Right ventricle myocardium inferior (tissue), 1 donor: Measurements from ENCODE around the gene BSND. TPM values are rescaled to one million over a fixed set of nuclear protein-coding genes. Genes with fewer than 3 reads are reported as not detected.
A peak's percentile ranks its signal among the peaks of the same experiment; 100 is the strongest.

Experiments used
- ATAC-seq: fragments of 200-7000 bp; cut with Tn5 transposase; one replicate; pipeline ENCODE4 v1.9.1; 2020; ENCODE audit warnings: mild to moderate bottlenecking, moderate library complexity
- DNase-seq: peaks from one replicate; pipeline ENCODE4 v3.0.0; 2021; ENCODE audit errors: missing footprints
- intact Hi-C: fragments of 100-400 bp; cut with DNase I; formaldehyde crosslinking; loops from one replicate; pipeline ENCODE4 v1.11.0; 2022
- total RNA-seq: library from RNA; stranded (reverse); fragmentation: NEBNext Ultra II Directional; extraction: Animal tissue kit (Norgen Biotek cat#: 25700); gene quantifications from one replicate; pipeline ENCODE4 v1.2.1, GENCODE V29; 2021
- donor health status: DM: no; HTN: yes; CAD: no; lungs with severe emphysema.

The BSND gene
- total RNA-seq, 1 donor from 2014 or later, result not detected

DNA sequence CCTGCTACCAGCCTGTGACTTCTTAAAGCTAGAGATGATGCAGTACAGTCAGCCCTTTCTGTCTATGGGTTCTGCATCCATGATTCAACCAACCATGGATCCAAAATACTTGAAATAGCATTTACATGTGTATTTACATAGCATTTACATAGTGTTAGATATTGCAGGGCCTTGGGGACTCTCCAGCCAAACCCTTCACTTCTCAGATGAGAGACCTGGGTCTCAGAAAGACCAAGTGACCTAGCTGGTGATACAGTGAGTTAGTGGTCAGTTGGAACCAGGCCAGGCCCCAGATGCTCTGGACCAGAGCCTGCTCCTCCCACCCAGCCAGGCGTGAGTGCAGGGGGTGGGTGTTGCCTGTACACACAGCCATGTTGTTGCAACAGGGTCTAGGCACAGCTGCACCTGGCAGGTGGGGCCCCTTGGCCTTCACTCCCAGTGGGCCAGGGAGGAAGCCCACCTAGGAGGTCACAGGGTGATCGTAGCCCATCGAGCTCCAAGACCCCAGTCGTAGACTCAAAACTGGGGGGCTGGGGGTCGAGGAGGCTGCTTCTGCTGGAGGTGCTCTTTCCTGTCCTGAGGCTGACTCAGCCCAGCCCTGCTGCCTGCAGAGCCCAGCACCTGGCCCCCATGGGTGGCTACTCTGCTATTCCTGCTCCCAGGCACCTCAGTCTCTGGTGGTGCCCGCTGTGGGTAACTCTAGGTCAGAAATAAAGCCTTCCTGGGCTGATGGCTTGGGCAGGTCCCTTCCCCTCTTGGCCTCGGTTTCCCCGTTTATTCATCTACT, 10.6 kb upstream of the BSND start:
- ATAC-seq (no peak), DNase-seq (no peak)
- intact Hi-C loops, result no loop called here

DNA sequence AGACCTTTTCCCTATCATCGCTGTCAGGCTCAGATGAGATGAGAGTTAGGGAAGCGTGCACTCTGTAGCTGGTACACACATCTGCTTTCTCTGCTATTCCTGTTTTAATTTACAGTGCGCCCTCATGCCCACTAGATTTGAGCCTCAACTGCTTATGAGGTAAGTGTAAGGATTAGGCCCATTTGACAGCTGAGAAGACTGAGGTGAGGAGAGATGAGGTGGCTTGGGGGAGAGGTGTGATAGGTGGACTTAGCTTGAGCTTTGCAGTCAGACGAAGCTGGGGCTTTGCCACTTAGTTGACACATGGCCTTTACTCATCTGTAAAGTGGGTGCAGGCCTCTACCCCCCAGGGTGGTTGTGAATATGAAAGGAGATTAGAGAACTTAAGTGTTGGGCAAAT, 9.8 kb upstream of the BSND start:
- DNase-seq (no peak), ATAC-seq (no peak)
- intact Hi-C loops, result no loop called here

DNA sequence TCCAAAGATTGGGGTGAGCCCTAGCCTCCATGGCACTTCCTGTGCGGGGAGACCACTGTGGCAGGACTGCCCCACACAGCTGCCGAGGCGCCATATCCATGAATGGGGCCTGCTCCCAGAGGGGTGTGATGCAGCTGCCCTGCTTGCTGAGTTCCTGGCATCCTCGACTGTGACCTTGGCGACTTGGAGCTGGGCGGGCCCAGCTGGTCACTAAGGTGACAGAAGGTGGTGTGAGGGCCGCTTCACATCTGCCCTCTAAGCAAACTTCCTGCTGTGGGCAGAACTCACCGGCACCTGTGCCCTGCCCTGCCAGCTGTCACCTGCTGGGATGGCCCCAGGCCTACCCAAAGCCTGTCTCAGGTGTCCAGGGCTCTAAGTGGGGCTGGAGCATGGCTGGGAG, 9.3 kb upstream of the BSND start:
- DNase-seq (no peak), ATAC-seq (no peak)
- intact Hi-C loops, result no loop called here

DNA sequence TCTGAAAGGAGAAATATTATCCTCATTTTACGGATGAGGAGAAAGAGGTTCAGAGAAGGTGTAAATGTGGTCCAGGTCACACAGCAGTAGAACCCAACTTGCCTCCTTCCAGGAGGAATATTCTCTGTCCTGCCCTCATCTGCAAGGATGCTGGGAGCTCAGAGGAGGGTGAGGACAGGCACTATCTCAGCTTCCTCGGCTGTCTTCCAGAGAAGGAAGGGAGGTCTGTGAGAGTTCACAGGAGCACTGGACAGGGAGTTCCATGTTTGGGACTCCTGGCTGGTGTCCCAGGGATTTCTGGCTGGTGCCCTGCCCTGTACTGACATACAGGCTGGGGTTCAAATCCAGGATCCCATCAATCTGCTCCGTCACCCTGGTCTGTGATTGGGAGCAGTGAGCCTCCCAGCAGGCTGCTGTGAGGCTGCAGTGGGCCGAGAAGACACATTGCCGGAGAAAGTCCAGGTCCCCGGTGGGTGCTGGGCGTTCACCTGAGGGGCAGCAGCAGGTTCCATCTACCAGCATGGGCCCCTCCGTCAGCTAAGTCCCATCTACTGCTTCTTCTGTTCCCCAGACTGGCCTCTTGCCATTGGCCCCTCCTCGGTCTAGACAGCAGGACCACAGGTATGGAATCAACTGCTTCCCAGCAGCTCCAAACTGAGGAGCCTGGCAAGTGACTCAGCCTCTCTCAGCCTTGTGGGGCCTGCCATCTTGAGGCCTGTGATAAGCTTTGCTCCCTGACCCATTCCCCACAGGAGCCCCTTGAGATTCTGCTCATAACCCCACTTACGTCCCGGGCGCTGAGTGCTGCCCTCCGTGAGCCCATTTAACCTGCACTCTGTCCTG, 8.5 kb upstream of the BSND start:
- ATAC-seq (peak; percentile 82), DNase-seq (no peak)
- intact Hi-C loops, result no loop called here

DNA sequence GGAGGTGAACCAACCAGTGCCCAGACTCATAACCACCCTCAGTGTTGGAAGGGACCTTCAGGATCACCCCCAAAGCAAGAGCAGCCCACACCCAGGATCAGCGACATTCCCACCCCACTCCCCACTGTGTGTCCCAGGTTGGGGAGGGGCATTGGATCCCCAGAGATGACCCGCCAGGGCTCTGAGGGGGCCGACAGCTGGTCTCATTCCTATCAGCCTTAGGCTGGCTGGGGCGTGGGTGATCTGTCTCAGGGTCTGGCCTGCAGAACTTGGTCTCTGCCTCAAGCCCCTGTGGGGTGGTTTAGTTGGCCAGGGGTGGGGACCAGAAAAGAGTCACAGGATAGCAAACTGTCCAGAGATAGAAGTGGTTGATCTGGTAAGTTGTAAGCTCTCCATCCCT, 7.8 kb upstream of the BSND start:
- intact Hi-C loops, result no loop called here
- DNase-seq, result no peak
- no peak for ATAC-seq

DNA sequence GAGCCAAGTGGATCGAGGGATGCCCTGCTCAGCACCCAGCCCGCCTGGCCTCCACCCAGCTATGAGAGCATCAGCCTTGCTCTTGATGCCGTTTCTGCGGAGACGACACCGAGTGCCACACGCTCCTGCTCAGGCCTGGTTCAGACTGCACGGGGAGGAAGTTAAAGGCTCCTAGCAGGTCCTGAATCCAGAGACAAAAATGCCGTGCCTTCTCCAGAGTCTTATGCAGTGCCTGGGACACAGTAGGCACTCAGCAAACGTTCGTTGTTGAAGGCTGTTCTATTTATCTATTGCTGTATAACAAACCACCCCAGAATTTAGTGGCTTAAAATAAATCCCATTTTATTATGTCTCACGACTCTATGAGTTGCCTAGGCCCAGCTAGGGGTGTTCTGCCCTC, 6.8 kb upstream of the BSND start:
- intact Hi-C loops, result no loop called here
- no peak for ATAC-seq
- DNase-seq, result no peak

DNA sequence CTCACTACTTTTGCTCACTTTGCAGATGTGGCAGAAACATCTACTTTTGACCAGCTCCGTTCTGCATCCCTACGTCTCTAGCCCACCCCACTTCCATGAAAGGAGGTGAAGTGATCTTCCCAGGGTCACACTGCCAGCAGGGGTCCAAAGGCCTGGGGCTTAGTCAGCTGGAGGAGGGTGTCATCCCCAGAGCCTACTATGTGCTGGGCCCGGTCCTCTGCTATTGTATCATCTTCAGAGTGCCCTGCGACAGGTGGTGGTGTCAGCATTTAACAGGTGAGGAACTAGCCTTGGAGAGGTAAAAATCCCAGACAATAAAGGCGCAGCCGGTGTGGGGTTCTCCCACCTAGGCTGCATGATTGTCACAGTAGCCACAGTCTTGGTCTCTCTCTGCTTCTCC, 5.6 kb upstream of the BSND start:
- ATAC-seq (no peak), DNase-seq (no peak)
- intact Hi-C loops, result no loop called here

DNA sequence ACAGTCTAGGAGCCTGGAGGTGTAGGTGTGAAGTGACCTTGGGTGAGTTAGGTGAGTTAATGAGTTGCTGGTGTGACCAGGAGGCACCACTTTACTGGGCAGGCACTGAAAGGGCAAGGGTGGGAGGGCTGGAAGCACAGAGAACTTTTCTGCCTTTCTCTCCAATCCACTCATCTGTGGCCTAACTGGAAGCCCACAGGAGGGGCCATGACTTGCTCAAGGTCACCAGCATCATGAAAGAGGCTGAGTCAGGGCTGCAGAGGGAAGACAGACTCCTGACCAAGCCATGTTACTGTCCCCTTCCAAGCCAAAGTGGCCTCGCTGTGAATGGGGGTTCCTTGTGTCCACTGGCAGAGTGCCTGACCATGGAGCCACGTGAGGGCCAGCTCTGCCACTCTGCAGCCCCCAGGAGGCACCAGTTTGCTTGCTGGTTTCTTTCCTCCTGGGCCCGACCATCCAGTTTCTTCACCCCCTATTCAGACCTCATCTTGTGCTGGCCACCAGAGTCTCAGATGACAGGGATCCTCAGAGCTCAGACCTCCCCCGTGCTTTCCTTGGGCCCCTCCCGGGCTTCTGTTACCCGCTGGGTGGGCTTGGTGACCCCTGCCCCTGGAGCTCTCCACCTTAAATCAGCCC, 4.3 kb upstream of the BSND start:
- ATAC-seq, result no peak

DNA sequence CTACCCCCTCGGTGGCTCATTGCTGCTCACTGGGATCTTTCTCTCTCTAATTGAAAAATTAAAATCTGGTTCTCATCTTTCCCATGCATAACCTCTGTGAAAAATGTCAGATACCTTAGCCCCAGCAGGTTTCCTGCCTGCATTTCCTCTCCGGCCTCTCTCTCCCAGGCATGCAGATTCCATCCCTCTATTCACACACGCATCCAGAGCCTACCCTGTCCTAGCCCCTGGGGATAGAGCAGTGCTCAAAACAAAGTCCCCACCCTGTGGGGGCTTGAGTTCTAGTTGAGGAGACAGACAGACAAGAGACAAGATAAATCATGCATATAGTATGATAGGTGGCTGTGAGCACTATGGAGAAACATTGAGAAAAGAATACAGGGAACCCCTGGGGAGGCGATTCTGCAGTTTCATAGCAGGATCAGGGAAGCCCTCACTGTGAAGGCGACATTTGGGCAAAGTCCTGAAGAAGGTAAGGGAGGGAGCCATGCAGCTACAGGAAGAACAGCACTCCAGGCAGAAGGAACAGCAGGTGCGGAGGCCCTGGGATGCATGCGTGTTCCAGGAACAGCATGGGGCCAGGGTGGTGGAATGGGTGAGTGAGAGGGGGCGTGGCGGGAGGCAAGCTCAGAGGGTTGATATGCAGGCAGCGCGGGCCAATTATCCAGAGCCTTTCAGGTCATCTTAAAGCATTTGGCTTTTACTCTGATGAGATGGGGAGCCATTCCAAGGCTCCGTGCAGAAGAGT, 3.5 kb upstream of the BSND start:
- intact Hi-C loops, result no loop called here
- ATAC-seq, result no peak
- no peak for DNase-seq

More for the DNA sequence above, 4.3 kb upstream of the BSND start:
- DNase-seq, result no peak
- intact Hi-C loops, result no loop called here

DNA sequence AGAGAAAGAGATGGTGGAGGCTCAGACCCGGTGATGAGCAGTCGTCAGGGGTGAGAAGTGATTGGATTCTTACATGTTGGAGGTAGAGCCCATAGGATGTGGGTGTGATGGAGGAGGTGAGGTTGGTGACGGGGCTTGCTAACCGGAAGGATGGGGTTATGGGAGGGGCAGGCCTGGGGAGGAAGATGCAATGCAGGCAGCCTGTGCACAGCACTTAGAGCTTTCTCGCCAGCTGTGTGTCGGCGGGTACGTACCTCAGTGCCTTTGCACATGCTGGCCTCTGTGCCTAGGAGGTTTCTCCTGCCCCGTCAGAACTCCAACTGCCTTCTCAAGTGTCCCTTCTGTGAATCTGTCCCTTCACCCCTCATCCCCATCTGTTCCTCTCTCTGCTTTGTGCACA, 2.9 kb upstream of the BSND start:
- intact Hi-C loops, result loop anchor here (1.0 kb wide), 1 partner anchor 46 kb away; no protein-coding TSS in a partner anchor
- DNase-seq (no peak), ATAC-seq (no peak)

DNA sequence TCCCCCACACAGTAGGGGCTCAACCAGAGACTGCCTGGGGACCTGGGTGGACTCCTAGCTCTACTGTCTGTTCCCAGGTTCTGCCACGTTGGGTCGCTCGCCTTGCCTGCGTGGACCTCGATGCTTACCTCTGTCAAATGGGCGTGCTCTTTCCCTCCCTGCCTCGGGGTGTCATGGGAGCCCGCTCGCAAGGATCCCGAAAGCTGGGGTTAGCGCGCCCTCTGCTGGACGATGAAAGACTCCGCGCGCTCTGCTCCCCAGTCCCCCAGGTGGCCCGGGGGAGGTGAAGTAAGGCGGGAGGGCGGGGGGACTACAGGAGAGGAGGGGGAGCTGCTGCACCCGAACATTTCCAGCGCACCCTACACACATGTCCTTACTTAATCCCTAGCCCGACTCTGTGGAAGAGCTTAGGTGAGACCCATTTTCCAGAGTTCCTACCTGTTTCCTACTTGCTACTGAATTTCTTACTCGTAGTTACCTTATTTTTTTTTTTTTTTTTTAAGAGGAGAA, 2.3 kb upstream of the BSND start:
- ATAC-seq (peak; percentile 78), DNase-seq (peak; percentile 86)
- intact Hi-C loops, result loop anchor here (1.0 kb wide), 1 partner anchor 46 kb away; no protein-coding TSS in a partner anchor

DNA sequence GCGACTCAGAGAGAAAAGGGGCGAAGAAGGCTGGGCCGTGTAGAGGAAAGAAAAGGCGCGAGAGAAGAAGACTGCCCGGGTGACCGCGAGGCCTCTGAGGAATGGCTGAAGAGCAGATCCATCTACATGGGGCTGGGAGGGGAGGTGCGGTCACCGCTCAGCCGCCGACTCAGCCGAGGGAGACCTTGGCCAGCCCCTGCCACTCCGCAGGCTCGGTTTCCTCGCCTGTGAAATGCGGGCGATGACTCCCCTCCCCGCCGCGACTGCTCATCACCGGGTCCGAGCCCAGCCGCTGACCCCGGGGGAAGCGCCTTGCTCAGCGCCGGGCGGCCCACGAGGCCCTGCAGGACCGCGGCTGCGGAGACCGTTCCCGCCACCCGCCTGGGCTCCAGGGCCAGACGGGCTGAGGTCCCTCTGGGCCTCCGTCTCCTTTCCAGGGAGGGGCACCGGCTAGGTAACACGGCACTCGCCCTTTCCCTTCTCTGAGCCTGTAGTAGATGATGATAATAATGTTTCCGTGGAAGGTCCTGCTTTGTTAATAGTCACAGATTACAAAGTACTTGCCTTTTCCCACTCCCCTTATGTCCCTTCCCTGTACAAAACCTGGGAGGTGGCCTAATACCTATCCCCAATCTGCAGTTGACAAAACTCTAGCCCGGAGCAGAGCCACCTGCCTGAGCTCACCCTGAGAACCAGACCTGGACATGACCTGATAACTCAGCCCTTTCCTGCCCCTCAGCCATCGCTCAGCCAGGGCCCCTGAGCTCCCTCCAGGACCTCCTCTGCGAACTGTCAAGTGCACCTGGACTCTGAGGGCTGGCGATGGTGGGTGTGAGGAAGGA, 1.6 kb upstream of the BSND start:
- DNase-seq, result no peak
- intact Hi-C loops, result loop anchor here (1.0 kb wide), 1 partner anchor 47 kb away; no protein-coding TSS in a partner anchor
- ATAC-seq, result no peak

DNA sequence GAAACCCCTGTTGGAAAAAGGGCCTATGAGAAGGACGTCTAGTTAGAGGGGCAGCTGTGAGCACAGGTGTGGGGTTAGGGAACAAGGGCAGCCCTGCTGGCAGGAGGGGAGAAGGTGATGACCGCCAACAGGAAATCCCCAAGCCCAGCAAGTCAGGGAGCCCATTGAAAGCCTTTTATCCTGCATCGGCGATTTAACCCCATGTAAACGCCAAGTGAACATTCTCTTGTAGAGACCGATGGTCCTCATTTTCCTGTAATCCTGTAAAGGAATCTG, 1.1 kb upstream of the BSND start:
- intact Hi-C loops, result no loop called here
- DNase-seq, result no peak
- ATAC-seq, result no peak

DNA sequence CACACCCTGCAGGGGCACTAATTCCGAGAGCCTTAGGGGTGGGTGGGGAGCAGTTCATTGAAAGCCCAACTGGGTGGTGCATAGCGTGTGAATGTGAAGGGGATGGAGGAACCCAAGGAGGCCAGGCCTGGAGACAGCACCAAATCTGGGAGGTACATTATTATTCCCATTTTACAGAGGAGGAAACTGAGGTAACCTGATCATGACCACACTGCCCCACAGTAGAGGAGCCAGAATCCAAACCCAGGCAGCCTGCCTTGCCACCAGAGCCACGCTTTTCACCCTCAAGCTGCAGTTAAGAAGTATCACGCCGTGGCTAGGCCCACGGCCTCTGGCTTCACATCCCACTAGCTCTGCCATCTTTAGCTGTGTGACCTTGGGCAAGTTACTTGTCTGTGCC, 633 bp upstream of the BSND start:
- intact Hi-C loops, result no loop called here
- ATAC-seq (no peak), DNase-seq (no peak)

DNA sequence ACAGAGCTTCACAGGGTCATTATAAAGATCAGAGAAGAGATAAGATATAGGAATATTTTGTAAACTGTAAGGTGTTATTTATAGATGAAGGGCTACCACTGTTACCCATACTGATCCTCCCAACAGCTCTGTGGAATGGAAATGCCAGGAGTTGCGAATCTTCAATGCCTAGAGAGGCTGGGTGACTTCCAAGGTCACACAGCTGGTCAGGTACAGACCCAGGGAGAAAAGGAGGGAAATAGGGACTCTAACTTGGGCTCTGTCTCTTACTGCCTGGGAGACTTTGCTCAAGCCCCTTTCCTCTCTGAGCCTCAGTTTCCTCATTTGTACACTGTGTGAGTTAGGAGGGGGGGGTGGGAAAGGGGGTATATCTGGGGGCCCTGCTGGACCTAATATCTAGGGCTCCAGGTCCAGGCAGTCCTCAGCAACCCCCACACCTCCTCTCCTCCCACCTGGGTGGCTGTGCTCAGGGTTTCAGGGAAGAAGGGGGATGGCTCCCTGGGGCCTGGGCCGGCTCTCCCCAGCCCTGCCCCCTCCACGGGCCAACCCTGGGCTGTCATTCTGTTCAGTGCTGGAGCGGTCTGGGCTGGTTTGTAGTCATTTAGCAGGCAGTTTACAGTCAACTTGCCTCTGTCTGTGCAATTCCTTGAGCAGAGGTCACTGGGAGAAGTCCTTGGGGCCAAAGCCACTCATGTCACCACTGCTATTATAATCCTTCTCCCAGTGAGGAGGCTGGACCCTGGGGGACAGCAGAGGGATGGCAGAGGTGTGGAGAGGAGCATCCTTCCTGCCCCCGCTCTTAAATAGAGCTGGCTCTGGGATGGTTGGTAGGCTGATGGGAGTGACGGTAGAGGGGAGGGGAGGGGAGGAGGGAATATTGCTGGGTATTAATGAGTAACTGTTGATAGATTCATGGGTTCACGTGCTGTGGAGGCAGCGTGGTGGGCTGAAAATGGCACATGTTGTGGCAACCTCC, 1.7 kb downstream of the BSND start:
- no peak for ATAC-seq

DNA sequence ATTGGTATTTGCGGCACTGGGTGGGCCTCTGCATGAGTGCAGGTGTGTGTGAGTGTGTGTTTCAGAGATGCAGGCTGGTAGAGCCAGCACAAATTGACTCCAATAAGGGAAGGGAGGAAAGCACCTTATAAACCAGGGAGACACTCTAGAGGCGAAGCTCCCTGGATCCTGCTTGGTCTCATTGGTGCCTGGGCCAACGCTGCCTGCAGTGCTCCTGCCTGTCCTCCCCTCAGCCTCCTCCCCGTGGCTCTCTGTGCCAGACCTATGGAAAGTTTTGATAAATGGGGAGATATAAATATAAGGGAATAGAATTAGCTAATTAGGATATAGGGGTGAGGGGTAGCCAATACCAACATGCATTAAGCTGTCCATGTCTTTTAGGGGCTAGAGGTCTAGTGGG, 2.6 kb downstream of the BSND start:
- intact Hi-C loops, result no loop called here
- ATAC-seq, result no peak
- DNase-seq, result no peak

More for the DNA sequence above, 1.7 kb downstream of the BSND start:
- DNase-seq, result no peak
- intact Hi-C loops, result no loop called here

DNA sequence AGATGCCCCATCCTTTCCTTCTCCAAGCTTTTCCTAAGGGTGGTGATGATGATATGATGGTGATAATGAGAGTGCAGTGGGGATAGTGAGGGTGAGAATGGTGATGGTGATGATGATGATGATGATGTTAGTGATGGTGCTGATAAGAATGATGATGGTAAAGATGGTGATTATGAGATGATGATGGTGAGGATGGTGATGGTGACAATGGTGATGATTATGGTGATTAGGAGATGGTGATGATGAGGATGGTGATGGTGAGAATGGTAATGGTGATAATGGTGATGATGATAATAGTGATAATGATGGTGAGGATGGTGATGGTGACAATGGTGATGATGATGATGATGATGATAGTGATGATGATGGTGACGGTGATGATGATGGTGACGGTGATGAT, 4.0 kb downstream of the BSND start:
- DNase-seq (no peak), ATAC-seq (no peak)
- intact Hi-C loops, result no loop called here
